ENCODE data around the gene THOP1.
"Not testable (repeated sequence)": the region's sequence is repeated elsewhere in the genome, so short reads cannot be mapped to it uniquely, and the experiment has no call there.

THOP1 gene

DNA sequence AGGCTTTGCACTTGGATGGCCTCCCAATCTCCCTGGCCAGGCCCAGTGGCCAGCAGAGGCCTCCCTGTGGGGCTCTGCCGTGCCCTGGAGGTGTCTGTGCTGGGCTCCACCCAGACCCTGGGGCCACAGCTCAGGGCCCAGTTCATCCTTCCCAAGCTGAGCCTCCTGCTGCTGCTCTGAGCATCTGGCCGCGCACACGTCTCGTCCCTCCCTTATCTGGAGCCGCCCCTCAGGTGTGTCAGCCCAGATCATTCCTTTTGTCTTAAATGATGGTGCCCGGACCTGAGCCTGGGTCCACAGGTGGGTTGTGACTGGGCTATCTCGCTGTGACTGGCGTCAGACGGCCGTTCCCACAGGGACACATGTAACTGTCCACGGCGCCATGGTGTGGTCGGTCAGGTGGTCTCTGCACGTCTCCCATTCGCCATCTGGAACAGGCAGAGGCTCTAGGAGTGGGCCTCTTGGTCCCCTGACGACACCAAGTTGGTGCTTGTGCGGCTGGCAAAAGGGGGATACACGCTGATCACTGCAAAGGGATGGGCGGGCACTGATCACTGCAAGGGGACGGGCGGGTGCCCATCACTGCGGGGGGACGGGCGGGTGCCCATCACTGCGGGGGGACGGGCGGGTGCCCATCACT lies 20.1 kb downstream of the THOP1 start:
- no peak for DNase-seq

DNA sequence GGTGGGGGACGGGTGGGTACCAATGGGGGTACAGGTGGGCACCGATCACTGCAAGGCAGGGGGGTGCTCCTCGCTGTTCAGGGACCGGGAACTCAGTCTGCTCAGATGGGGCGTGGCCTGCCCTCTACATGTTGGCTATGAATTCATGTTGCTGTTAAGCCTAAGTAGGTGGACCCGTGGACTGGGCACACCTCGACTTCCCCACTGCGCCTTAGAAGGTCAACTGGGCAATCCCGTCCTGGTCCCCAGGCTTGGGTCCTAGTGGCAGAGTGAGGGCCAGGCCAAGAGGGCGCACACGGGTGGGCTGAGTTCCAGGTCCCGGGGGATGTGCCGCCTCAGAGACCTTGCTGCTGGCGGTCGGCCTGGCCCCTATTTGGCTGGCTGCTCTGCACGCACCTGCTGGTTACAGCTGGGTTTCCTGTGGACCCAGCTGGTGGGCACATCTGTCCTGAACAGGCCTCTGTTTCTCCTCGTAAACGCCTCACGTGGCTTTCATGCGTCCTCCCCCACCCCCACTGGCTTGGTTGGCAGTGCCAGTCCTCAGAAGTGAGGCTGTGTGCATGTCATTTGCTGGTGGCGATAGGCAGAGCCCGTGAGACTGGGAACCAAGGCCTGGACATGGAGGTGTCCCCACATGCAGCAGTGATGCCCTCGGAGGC lies 20.8 kb downstream of the THOP1 start:
- DNase-seq = no peak

DNA sequence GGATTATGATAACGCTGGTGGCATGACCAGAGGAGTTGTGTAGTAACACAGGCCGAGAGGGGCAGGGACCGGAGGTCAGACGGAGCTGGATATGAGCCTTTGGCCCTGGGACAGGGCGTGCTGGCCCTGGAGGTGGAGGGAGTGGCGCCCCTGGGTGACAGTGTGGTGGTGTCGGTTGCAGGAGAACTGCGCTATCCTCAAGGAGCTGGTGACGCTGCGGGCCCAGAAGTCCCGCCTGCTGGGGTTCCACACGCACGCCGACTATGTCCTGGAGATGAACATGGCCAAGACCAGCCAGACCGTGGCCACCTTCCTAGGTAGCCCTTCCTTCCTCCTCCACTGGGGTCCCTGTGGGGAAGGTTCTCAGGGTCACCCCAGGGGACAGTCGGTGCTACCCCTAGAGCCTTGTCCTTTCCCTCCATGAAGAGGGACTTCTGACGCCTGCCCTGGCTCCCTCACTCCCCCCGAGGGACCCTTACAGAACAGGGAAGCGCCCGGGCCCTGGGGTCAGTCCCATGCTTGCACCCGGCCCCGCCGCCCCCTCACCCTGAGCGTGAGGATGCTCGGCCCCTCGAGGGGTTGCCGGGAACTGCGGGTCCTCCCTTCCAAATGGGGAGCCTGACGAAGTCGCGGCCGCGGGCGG lies 21.6 kb downstream of the THOP1 start:
- no peak for DNase-seq

GRCh38 chr19:2807379-2808128 lies 22.3 kb downstream of the THOP1 start:
- no peak for DNase-seq

GRCh38 chr19:2808129-2808941 lies 23.0 kb downstream of the THOP1 start:
- no peak for DNase-seq

DNA sequence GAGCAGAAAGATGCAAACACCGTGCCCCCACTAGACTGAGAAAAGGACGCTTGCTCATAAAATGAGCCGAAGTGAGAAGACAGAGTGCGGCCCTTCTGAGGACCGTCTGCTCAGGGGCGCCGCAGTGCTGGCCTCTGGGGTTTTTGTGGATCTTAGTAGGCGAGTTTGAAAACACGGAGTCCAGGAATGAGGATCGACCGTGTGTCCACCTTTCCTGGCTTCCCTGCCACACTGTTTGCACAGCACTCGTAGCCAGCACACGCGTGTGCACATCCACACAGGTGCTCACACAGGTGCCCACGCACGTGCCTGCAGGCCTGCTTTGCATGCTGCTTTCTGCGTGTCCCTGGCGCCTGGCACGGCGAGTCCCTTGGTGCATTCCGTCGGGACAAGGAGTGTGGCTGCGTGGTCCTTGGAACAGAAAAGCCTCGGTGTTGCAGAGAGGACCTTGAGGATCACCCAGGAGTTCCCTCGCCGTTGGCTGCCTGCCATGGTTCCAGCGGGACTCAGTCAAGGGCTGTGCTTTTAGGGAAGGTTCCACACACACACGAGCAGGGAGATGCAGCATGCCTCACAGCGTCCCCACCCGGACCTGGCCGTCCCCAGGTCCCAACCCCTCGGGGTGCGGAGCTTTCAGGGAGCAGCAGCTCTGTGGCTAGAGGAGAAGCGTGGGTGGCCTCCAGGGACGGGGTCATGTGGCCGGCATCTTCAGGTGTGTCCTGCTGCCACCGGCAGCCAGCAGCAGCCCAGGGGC lies 24.3 kb downstream of the THOP1 start:
- DNase-seq = no peak

DNA sequence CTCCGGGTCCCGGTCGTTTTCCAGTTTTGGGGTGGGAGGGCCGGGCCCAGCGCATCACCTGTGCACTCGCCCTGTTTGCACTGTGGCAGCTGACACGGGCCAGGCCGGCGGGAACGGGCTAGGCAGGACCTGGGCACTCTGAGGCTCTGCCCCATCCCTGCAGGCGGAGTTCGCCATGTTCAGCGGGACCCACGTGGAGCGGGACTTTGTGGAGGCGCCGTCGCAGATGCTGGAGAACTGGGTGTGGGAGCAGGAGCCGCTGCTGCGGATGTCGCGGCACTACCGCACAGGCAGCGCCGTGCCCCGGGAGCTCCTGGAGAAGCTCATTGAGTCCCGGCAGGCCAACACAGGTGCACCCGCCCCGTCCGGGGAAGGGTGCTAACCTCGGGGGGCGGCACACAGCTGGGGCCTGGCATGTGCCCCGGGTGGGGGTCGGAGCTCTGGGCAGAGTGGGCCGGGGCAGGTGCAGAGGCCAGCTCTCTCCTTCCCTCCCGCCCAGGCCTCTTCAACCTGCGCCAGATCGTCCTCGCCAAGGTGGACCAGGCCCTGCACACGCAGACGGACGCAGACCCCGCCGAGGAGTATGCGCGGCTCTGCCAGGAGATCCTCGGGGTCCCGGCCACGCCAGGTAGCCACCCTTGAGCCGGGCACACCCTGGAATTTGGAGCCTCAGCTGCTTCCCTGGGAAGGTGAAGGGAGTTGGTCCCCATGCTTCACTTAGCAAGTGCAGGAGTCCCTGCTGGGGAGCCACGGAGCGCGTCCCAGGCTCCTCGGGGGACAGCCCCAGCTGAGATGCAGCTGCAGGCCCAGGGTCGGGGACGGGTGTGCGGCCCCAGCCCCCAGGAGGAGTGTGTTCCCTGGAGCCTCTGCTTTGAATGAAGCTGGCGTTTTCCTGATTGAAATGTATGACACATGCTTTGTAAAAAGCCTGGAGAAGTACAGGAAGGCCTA lies 25.1 kb downstream of the THOP1 start:
- no peak for DNase-seq

- no peak for DNase-seq
Measured at GRCh38 chr19:2811221-2811722, 26.0 kb downstream of the THOP1 start.

- DNase-seq = no peak
Measured at GRCh38 chr19:2811735-2812413, 26.6 kb downstream of the THOP1 start.

GRCh38 chr19:2812414-2813234 lies 27.3 kb downstream of the THOP1 start:
- DNase-seq = no peak

- no peak for DNase-seq
Measured at GRCh38 chr19:2813235-2814160, 28.2 kb downstream of the THOP1 start.

DNA sequence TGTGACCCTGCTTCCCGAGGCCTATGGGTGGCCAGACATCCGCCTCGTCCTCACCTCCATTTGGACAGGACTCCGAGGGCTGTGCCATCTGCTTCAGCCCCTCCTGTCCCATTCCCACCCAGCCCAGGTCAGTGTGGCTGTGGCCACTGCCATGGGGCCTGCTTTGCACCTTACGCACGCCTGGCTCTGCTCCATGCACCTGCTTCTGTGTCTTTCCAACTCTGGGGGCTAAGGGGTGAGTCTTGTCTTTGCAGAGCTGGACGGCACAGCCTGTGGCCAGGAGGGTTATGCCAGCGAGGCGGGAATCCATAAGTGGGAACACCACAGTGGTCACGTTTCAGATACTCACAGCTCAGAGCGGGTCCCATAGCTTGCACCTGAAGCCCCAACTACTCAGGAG lies 29.1 kb downstream of the THOP1 start:
- DNase-seq = no peak

GRCh38 chr19:2815191-2815614 lies 29.9 kb downstream of the THOP1 start:
- DNase-seq = no peak

GRCh38 chr19:2815923-2816322 lies 30.6 kb downstream of the THOP1 start:
- no peak for DNase-seq

DNA sequence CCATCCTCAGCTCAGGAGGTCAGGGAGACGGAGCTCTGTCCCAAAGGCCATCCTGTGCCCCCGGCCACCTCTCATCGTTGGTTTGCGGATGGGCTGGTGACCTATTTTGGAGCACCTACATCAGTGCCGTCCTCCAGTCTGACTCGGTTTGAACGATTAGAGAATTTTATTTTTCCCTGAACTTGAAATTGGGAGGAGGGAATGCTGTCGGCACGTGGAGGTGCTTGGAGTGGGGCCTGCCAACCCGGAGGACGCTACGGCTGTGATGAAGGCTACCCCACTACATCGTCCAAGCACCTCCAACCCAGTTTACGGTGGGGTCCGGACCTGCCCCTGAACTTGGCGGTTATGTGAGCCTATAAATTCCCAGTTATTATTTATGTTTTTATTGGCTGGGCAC lies 31.3 kb downstream of the THOP1 start:
- DNase-seq = no peak

DNA sequence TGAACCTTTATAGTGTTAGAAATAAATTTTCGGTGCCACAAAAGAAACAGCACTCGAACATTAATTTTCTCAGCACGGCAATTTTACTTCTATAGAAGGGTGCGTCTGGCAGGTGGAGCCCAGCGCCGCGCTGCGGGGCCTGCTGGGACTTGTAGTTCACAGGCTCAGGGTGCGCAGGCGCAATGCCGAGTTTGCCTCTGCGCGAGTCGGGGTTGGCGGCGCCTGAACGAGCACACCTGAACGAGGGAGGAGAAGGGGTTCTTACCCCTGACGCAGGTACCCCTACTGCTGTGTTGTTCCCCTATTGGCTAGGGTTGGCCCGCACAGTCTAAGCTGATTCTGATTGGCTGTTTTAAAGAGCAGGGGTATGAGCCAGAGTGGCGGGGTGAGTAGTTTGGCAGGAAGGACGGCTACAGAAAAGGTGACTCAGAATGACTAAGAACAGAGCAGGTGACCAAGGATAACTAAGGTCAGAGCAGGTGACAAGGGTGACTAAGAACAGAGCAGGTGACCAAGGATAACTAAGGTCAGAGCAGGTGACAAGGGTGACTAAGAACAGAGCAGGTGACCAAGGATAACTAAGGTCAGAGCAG lies 32.0 kb downstream of the THOP1 start:
- not testable (repeated sequence) for DNase-seq

DNA sequence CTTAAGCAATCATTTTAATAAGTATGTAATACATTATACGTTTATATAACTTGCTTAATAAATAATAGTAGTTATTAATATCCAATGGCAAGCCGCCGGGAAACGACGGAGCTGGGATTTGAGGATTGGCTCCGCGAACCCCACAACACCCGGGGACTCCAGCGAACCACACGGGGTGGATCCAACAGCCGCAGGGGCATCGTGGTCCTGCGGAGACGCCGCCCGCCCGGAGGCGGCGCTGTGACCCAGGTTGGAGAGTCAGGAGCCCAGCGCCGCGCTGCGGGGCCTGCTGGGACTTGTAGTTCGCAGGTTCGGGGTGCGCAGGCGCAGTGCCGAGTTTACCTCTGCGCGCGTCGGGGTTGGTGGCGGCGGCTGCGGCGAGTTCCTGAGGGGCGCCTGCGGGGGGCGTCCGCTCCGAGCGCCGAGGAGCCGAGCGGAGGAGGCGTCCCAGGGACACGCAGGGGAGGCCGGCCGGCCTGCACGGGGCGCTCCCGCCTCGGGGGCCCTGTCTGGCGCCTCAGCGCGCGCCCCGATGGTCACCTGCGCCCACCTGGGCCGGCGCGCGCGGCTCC lies 34.3 kb downstream of the THOP1 start, which contains the start of gene ZNF554:
ZNF554 (plus strand) TSS at position 329 of the 572 bp plus-strand sequence; CDS start at position 533, 204 bp downstream.
- peak; percentile 93 for DNase-seq

Data from fibroblast of skin of right quadriceps (primary cell).